MCF 10A (cell line): ENCODE results near the gene MED12. TPM values are rescaled to one million over a fixed set of nuclear protein-coding genes. Genes with fewer than 3 reads are reported as not detected.

Experiments used
- BruUV-seq: library from RNA; stranded (reverse); fragments of 400-500 nt; replicated peaks from 2 replicates; lab custom pipeline; 2021; lab: Mats Ljungman, UMichigan
- CTCF ChIA-PET: fragments of 300-600 bp; sonication (Branson Sonifier 250); formaldehyde crosslinking; extraction: SDS; loops from one replicate; lab custom pipeline; 2021; ENCODE audit warnings: antibody characterized with exemption, inconsistent platforms; lab: Yijun Ruan, JAX
- POLR2A ChIA-PET: fragments of 300-600, 350-650 bp; sonication (Branson Sonifier 250); formaldehyde crosslinking; extraction: SDS; loops from one replicate; lab custom pipeline; 2020; ENCODE audit warnings: antibody characterized with exemption, inconsistent platforms; lab: Yijun Ruan, JAX
- DNase-seq: peaks from one replicate; pipeline ENCODE4 v3.0.0-alpha.2; 2018; ENCODE audit not compliant: unreplicated experiment
- H3K27ac Mint-ChIP-seq: one replicate; pipeline ENCODE4 v1.8.0; 2022; ENCODE audit warnings: mild to moderate bottlenecking, low read depth, mixed read lengths; ENCODE audit not compliant: unreplicated experiment
- H3K27me3 Mint-ChIP-seq: one replicate; pipeline ENCODE4 v1.8.0; 2022; ENCODE audit warnings: mixed read lengths; ENCODE audit not compliant: insufficient read depth, unreplicated experiment
- H3K36me3 Mint-ChIP-seq: one replicate; pipeline ENCODE4 v1.8.0; 2022; ENCODE audit warnings: mild to moderate bottlenecking, moderate library complexity, mixed read lengths; ENCODE audit not compliant: insufficient read depth, unreplicated experiment
- H3K4me1 Mint-ChIP-seq: one replicate; pipeline ENCODE4 v1.8.0; 2022; ENCODE audit warnings: mixed read lengths; ENCODE audit not compliant: insufficient read depth, unreplicated experiment
- H3K4me3 Mint-ChIP-seq: one replicate; pipeline ENCODE4 v1.8.0; 2022; ENCODE audit warnings: mild to moderate bottlenecking, moderate library complexity, mixed read lengths; ENCODE audit not compliant: unreplicated experiment
- H3K9me3 Mint-ChIP-seq: one replicate; pipeline ENCODE4 v1.8.0; 2022; ENCODE audit warnings: mixed read lengths; ENCODE audit not compliant: unreplicated experiment
- CTCF ChIP-seq: fragments of 200-600 bp; IDR thresholded peaks from one replicate; pipeline ENCODE4 v1.8.0; 2022; ENCODE audit warnings: antibody characterized with exemption, mild to moderate bottlenecking; ENCODE audit not compliant: unreplicated experiment
- intact Hi-C: fragments of 100-400 bp; cut with micrococcal nuclease; formaldehyde crosslinking; loops from 2 replicates; pipeline ENCODE4 v1.14.1; 2022
- total RNA-seq: library from RNA; stranded (reverse); gene quantifications from 2 replicates; pipeline ENCODE4 v1.2.3, GENCODE V29; 2022

MED12 gene
- total RNA-seq, 1 experiment from 2014 or later, result 36.6 TPM

GRCh38 chrX:71143508-71143907, 25.1 kb downstream of the MED12 start:
- TF ChIP-seq CTCF, result no peak
- CTCF ChIA-PET, result interaction anchor here (0.6 to 1.0 kb wide), 3 partner anchors 14 to 1134 kb away, joined by 3 to 4 read pairs (median 3); no protein-coding TSS in a partner anchor
- BruUV-seq, result no TSS peak
- Mint-ChIP-seq H3K9me3 (no peaks in the 10 kb centered on the region), H3K36me3 (peaks cover 31% of the 10 kb centered on the region), H3K4me3 (no peak overlapping the region), H3K27ac (no peak overlapping the region), H3K4me1 (no peaks in the 10 kb centered on the region), H3K27me3 (peaks cover 12% of the 10 kb centered on the region)
- POLR2A ChIA-PET, result interaction anchor here (0.6 to 0.7 kb wide), 2 partner anchors 137 to 222 kb away, joined by 3 to 4 read pairs; no protein-coding TSS in a partner anchor
- DNase-seq, result no peak
- intact Hi-C loops, result no loop called here

GRCh38 chrX:71144651-71145050, 26.3 kb downstream of the MED12 start, which contains the start of gene NLGN3:
TSS of gene NLGN3 (plus strand) at chrX:71144841. CDS start at chrX:71147750, 2,909 bp downstream.
- no TSS peak for BruUV-seq
- no peak for DNase-seq
- Mint-ChIP-seq H3K4me1 (no peaks in the 10 kb centered on the region), H3K36me3 (peaks cover 20% of the 10 kb centered on the region), H3K27me3 (peaks cover 12% of the 10 kb centered on the region), H3K9me3 (no peaks in the 10 kb centered on the region), H3K27ac (no peak within 1 kb of the TSS), H3K4me3 (no peak within 1 kb of the TSS)
- POLR2A ChIA-PET, result no interaction called here
- TF ChIP-seq CTCF, result no peak
- intact Hi-C loops, result no loop called here
- CTCF ChIA-PET, result interaction anchor here (1.0 kb wide), 1 partner anchor 16 kb away, joined by 3 read pairs; no protein-coding TSS in a partner anchor

- H3K27ac Mint-ChIP-seq, result no peak overlapping the region
- H3K4me1 Mint-ChIP-seq, result no peaks in the 10 kb centered on the region
- DNase-seq, result no peak
- H3K9me3 Mint-ChIP-seq, result no peaks in the 10 kb centered on the region
- peaks cover 33% of the 10 kb centered on the region for H3K27me3 Mint-ChIP-seq
- intact Hi-C loops, result no loop called here
- no TSS peak for BruUV-seq
- no peak for TF ChIP-seq CTCF
- ChIA-PET POLR2A (no interaction called here), CTCF (interaction anchor here (0.8 to 1.1 kb wide), 2 partner anchors 9 to 94 kb away, joined by 3 read pairs; no protein-coding TSS in a partner anchor)
- no peak overlapping the region for H3K4me3 Mint-ChIP-seq
- peaks cover 15% of the 10 kb centered on the region for H3K36me3 Mint-ChIP-seq
These were observed 29.3 kb downstream of the MED12 start for GRCh38 chrX:71147496-71148277.

GRCh38 chrX:71148278-71148663, 29.9 kb downstream of the MED12 start:
- no peak for TF ChIP-seq CTCF
- H3K4me1 Mint-ChIP-seq, result no peaks in the 10 kb centered on the region
- H3K27me3 Mint-ChIP-seq, result peaks cover 39% of the 10 kb centered on the region
- ChIA-PET CTCF (interaction anchor here (0.8 kb wide), 1 partner anchor 95 kb away, joined by 3 read pairs; no protein-coding TSS in a partner anchor), POLR2A (no interaction called here)
- H3K9me3 Mint-ChIP-seq, result no peaks in the 10 kb centered on the region
- intact Hi-C loops, result no loop called here
- H3K4me3 Mint-ChIP-seq, result no peak overlapping the region
- DNase-seq, result no peak
- no TSS peak for BruUV-seq
- peaks cover 9% of the 10 kb centered on the region for H3K36me3 Mint-ChIP-seq
- no peak overlapping the region for H3K27ac Mint-ChIP-seq
